OCI-LY1 (cell line): ENCODE data around the gene PARP15.

Experiments
- EZH2 ChIP-seq: fragments of 200-600 bp; sonication (generic), shearing (Covaris generic); IDR thresholded peaks from 2 replicates; pipeline ENCODE4 v1.8.0; 2017; ENCODE audit warnings: borderline replicate concordance, mixed run types, mild to moderate bottlenecking, antibody characterized with exemption, low read length, moderate library complexity, mixed read lengths
- TF ChIP-seq, protein P1 (sequence below): fragments of 200-600 bp; sonication (generic), shearing (Covaris generic); IDR thresholded peaks from 2 replicates; pipeline ENCODE4 v1.5.1; 2017; ENCODE audit warnings: mild to moderate bottlenecking, antibody characterized with exemption, low read length, moderate library complexity, mixed read lengths

DNA sequence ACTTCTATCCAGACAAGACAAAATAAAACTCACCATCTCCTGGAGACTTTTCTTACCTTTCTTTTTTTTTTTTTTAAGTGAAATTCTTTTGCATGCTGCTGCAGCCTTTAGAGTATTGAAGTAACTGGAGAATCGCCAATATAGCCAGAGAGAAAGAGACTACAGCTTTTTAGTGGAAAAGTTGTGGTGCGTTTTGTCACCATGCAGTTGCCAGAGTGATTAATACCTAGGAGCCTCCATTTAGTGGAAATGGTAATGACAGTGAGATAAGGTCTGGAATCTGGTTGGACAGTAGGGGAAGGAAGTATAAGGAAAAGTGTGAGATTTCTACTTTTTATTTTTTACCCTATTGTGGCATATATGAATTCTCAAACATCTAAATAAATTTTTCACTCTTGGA, 85.1 kb downstream of the PARP15 start:
- TF ChIP-seq, protein P1, sequence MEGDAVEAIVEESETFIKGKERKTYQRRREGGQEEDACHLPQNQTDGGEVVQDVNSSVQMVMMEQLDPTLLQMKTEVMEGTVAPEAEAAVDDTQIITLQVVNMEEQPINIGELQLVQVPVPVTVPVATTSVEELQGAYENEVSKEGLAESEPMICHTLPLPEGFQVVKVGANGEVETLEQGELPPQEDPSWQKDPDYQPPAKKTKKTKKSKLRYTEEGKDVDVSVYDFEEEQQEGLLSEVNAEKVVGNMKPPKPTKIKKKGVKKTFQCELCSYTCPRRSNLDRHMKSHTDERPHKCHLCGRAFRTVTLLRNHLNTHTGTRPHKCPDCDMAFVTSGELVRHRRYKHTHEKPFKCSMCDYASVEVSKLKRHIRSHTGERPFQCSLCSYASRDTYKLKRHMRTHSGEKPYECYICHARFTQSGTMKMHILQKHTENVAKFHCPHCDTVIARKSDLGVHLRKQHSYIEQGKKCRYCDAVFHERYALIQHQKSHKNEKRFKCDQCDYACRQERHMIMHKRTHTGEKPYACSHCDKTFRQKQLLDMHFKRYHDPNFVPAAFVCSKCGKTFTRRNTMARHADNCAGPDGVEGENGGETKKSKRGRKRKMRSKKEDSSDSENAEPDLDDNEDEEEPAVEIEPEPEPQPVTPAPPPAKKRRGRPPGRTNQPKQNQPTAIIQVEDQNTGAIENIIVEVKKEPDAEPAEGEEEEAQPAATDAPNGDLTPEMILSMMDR: no peak
- TF ChIP-seq EZH2: no peak
